ENCODE results near the gene RUBCN.
"Not testable (repeated sequence)": the region's sequence is repeated elsewhere in the genome, so short reads cannot be mapped to it uniquely, and the experiment has no call there.

RUBCN gene

DNA sequence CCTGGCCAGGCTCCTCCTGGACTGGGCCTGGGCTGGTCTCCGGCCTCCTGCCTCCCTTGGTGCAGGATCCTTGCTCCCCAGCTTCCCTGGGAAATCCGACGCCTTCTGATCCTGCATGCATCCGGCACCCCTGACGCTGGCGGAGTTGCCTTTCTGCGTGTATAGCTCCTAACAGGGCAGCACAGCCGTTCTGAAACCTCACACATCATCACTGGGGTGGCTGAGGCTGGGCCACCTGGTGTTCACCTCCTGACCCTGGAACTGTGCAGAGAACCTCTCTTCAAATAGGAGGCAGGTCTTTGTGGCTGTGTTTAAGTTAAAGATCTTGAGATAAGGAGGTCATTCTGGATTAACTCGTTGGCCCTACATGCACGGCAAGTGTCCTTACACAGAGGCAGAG is 77.6 kb downstream of the RUBCN start:
- H3K36me3 ChIP-seq (ENCODE audit: control insufficient read depth, insufficient read depth, low read length); H3K27ac ChIP-seq (ENCODE audit: low read depth, low read length); H3K9ac ChIP-seq (ENCODE audit: low read length): not testable (repeated sequence)

DNA sequence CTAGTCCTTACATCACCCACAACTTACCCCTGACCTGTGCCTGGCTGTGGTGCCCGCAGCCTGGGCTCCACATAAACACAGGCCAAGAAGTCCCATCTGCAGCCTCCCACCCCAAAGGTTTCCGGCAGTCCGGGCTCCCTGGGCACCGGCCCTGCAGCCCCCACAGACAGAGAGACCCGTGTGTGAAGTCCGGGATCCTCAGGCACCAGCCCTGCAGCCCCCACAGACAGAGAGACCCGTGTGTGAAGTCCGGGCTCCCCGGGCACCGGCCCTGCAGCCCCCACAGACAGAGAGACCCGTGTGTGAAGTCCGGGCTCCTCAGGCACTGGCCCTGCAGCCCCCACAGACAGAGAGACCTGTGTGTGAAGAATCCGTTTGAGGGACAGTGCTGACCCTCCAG is 78.0 kb downstream of the RUBCN start:
- not testable (repeated sequence) for H3K9ac ChIP-seq (ENCODE audit: low read length); H3K27me3 ChIP-seq (ENCODE audit: control insufficient read depth, insufficient read depth, low read length); H3K4me3 ChIP-seq (ENCODE audit: low read depth, low read length); H3K36me3 ChIP-seq (ENCODE audit: control insufficient read depth, insufficient read depth, low read length); H3K9me3 ChIP-seq (ENCODE audit: control insufficient read depth, insufficient read depth, low read depth, low read length); H3K4me1 ChIP-seq (ENCODE audit: control insufficient read depth, insufficient read depth, low read length); H3K27ac ChIP-seq (ENCODE audit: low read depth, low read length)

More for the DNA sequence above, 77.6 kb downstream of the RUBCN start:
- H3K27me3 ChIP-seq (ENCODE audit: control insufficient read depth, insufficient read depth, low read length); H3K9me3 ChIP-seq (ENCODE audit: control insufficient read depth, insufficient read depth, low read depth, low read length); H3K4me1 ChIP-seq (ENCODE audit: control insufficient read depth, insufficient read depth, low read length); H3K4me3 ChIP-seq (ENCODE audit: low read depth, low read length): not testable (repeated sequence)

GRCh38 chr3:197657541-197658292 is 79.0 kb downstream of the RUBCN start:
- H3K4me1 ChIP-seq (ENCODE audit: control insufficient read depth, insufficient read depth, low read length); H3K9ac ChIP-seq (ENCODE audit: low read length); H3K27ac ChIP-seq (ENCODE audit: low read depth, low read length); H3K27me3 ChIP-seq (ENCODE audit: control insufficient read depth, insufficient read depth, low read length); H3K9me3 ChIP-seq (ENCODE audit: control insufficient read depth, insufficient read depth, low read depth, low read length); H3K36me3 ChIP-seq (ENCODE audit: control insufficient read depth, insufficient read depth, low read length); H3K4me3 ChIP-seq (ENCODE audit: low read depth, low read length): not testable (repeated sequence)

DNA sequence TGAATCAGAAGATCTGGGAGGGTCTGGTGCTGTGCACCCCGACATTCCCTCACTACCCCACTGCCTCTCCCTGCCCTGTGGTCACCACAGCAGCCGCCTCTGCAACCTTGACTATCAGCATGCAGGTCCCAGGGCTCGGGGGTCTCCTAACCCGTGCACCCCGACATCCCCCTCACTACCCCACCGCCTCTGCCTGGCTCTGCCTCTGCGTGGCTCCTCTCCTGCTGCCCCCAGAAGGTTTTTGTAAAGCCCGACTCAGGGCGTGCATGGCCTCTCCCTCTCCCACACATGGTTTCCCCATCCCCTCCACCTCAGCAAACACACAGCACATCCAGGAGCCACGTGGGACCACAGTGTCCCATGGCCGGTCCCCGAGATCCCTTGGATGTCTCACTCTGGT is 79.7 kb downstream of the RUBCN start:
- not testable (repeated sequence) for H3K9ac ChIP-seq (ENCODE audit: low read length); H3K27me3 ChIP-seq (ENCODE audit: control insufficient read depth, insufficient read depth, low read length); H3K36me3 ChIP-seq (ENCODE audit: control insufficient read depth, insufficient read depth, low read length); H3K4me1 ChIP-seq (ENCODE audit: control insufficient read depth, insufficient read depth, low read length); H3K4me3 ChIP-seq (ENCODE audit: low read depth, low read length); H3K27ac ChIP-seq (ENCODE audit: low read depth, low read length); H3K9me3 ChIP-seq (ENCODE audit: control insufficient read depth, insufficient read depth, low read depth, low read length)

GRCh38 chr3:197656129-197656528 is 80.6 kb downstream of the RUBCN start:
- not testable (repeated sequence) for H3K4me3 ChIP-seq (ENCODE audit: low read depth, low read length); H3K36me3 ChIP-seq (ENCODE audit: control insufficient read depth, insufficient read depth, low read length); H3K9me3 ChIP-seq (ENCODE audit: control insufficient read depth, insufficient read depth, low read depth, low read length); H3K9ac ChIP-seq (ENCODE audit: low read length); H3K27me3 ChIP-seq (ENCODE audit: control insufficient read depth, insufficient read depth, low read length); H3K27ac ChIP-seq (ENCODE audit: low read depth, low read length); H3K4me1 ChIP-seq (ENCODE audit: control insufficient read depth, insufficient read depth, low read length)

GRCh38 chr3:197654998-197655330 is 81.7 kb downstream of the RUBCN start:
- not testable (repeated sequence) for H3K4me3 ChIP-seq (ENCODE audit: low read depth, low read length); H3K4me1 ChIP-seq (ENCODE audit: control insufficient read depth, insufficient read depth, low read length); H3K9me3 ChIP-seq (ENCODE audit: control insufficient read depth, insufficient read depth, low read depth, low read length); H3K27me3 ChIP-seq (ENCODE audit: control insufficient read depth, insufficient read depth, low read length); H3K36me3 ChIP-seq (ENCODE audit: control insufficient read depth, insufficient read depth, low read length); H3K27ac ChIP-seq (ENCODE audit: low read depth, low read length); H3K9ac ChIP-seq (ENCODE audit: low read length)

- not testable (repeated sequence) for H3K4me1 ChIP-seq (ENCODE audit: control insufficient read depth, insufficient read depth, low read length); H3K36me3 ChIP-seq (ENCODE audit: control insufficient read depth, insufficient read depth, low read length); H3K9ac ChIP-seq (ENCODE audit: low read length); H3K9me3 ChIP-seq (ENCODE audit: control insufficient read depth, insufficient read depth, low read depth, low read length); H3K27ac ChIP-seq (ENCODE audit: low read depth, low read length); H3K27me3 ChIP-seq (ENCODE audit: control insufficient read depth, insufficient read depth, low read length)
- peak overlapping the region; percentile 54 for H3K4me3 ChIP-seq (ENCODE audit: low read depth, low read length)
Observed at GRCh38 chr3:197654090-197654997, 82.4 kb downstream of the RUBCN start.

GRCh38 chr3:197652860-197653259 is 83.8 kb downstream of the RUBCN start:
- not testable (repeated sequence) for H3K9me3 ChIP-seq (ENCODE audit: control insufficient read depth, insufficient read depth, low read depth, low read length); H3K27me3 ChIP-seq (ENCODE audit: control insufficient read depth, insufficient read depth, low read length); H3K27ac ChIP-seq (ENCODE audit: low read depth, low read length); H3K4me1 ChIP-seq (ENCODE audit: control insufficient read depth, insufficient read depth, low read length); H3K4me3 ChIP-seq (ENCODE audit: low read depth, low read length); H3K9ac ChIP-seq (ENCODE audit: low read length); H3K36me3 ChIP-seq (ENCODE audit: control insufficient read depth, insufficient read depth, low read length)

DNA sequence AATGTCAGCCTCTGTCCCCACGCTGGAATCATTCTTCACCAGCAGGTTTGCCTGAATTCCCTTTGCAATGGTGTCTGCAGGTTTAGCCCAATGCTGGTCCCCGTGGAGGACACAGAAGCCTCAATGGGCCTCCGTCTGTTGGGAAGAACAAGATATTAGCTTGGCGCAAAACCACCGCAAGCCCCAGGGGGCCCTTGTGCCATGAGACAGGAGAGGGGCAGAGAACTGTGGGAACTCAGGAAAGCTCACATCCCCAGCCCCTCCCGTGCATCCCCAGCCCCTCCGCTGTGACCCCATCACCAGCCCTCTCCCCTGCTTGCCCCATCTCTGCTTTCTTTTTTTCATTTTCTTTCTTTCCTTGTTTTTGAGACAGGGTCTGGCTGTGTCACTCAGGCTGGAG is 89.1 kb downstream of the RUBCN start:
- H3K9ac ChIP-seq (ENCODE audit: low read length); H3K9me3 ChIP-seq (ENCODE audit: control insufficient read depth, insufficient read depth, low read depth, low read length); H3K27me3 ChIP-seq (ENCODE audit: control insufficient read depth, insufficient read depth, low read length); H3K4me1 ChIP-seq (ENCODE audit: control insufficient read depth, insufficient read depth, low read length); H3K36me3 ChIP-seq (ENCODE audit: control insufficient read depth, insufficient read depth, low read length); H3K4me3 ChIP-seq (ENCODE audit: low read depth, low read length); H3K27ac ChIP-seq (ENCODE audit: low read depth, low read length): not testable (repeated sequence)

DNA sequence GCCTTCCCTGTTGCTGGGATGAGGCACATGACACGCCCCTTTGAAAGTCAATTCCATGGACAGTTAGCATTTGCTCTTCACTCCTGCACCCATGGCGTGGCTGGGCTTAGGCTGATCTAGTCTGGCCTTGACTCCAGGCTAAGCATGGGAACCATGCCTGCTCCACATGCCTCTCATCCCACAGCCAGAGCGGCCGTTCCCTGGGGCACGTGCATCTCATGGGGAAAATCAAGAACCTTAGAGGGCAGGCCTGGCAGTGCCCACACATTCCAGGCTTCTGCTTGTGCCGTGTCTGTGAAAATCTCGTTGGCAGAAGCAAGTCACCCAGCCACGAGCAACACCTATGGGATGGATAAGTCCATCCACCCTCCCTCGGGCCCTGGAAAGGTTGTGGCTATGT is 89.5 kb downstream of the RUBCN start:
- H3K9me3 ChIP-seq (ENCODE audit: control insufficient read depth, insufficient read depth, low read depth, low read length); H3K4me1 ChIP-seq (ENCODE audit: control insufficient read depth, insufficient read depth, low read length); H3K4me3 ChIP-seq (ENCODE audit: low read depth, low read length); H3K36me3 ChIP-seq (ENCODE audit: control insufficient read depth, insufficient read depth, low read length); H3K27ac ChIP-seq (ENCODE audit: low read depth, low read length); H3K9ac ChIP-seq (ENCODE audit: low read length); H3K27me3 ChIP-seq (ENCODE audit: control insufficient read depth, insufficient read depth, low read length): not testable (repeated sequence)

DNA sequence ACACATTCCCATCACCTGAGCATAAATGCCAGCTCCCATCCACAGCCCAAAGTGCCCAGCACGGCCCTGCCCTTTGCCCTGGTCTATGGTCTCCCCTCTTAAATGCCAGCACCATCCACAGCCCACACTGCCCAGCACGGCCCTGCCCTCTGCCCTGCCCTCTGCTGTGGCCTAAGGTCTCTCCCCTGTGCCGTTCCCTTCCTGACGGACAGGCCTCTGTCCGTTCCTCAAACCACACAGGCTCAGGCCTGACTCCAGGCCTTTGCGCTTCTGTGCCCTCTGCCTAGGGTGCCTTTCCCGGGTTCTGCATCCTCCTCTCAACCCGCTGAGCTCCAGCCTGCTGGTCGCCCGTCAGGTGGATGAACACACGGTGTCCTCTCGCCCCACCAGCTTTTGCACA is 90.4 kb downstream of the RUBCN start:
- H3K27me3 ChIP-seq (ENCODE audit: control insufficient read depth, insufficient read depth, low read length); H3K27ac ChIP-seq (ENCODE audit: low read depth, low read length); H3K9ac ChIP-seq (ENCODE audit: low read length); H3K36me3 ChIP-seq (ENCODE audit: control insufficient read depth, insufficient read depth, low read length); H3K4me1 ChIP-seq (ENCODE audit: control insufficient read depth, insufficient read depth, low read length); H3K4me3 ChIP-seq (ENCODE audit: low read depth, low read length); H3K9me3 ChIP-seq (ENCODE audit: control insufficient read depth, insufficient read depth, low read depth, low read length): not testable (repeated sequence)

Data from HUES6 (cell line).